Activated CD8-positive, alpha-beta T cell treated with anti-CD3 and anti-CD28 coated beads for 36 hours (primary cell): Measurements from ENCODE around the gene GPI. TPM values are rescaled to one million over a fixed set of nuclear protein-coding genes. Genes with fewer than 3 reads are reported as not detected.

Experiments used
- ATAC-seq: fragments of 200-7000 bp; cut with Tn5 transposase; one replicate; pipeline ENCODE4 v1.10.0; 2021; ENCODE audit warnings: mild to moderate bottlenecking, moderate library complexity
- CTCF ChIA-PET: fragments of 350-600 bp; sonication (Branson Sonifier 250); formaldehyde crosslinking; loops from one replicate; lab custom pipeline; 2021; ENCODE audit warnings: antibody characterized with exemption; lab: Charles Lee
- POLR2A ChIA-PET: fragments of 350-600 bp; sonication (Branson Sonifier 250); formaldehyde crosslinking; loops from one replicate; lab custom pipeline; 2021; ENCODE audit warnings: antibody characterized with exemption; lab: Charles Lee
- DNase-seq: peaks from one replicate; pipeline ENCODE4 v3.0.0-alpha.2; 2020
- H3K27ac Mint-ChIP-seq: one replicate; pipeline ENCODE4 v1.8.0; 2021; ENCODE audit warnings: mild to moderate bottlenecking, mixed read lengths
- H3K27me3 Mint-ChIP-seq: one replicate; pipeline ENCODE4 v1.8.0; 2021; ENCODE audit warnings: mixed read lengths
- H3K36me3 Mint-ChIP-seq: one replicate; pipeline ENCODE4 v1.8.0; 2021; ENCODE audit warnings: low read depth, mixed read lengths
- H3K4me1 Mint-ChIP-seq: one replicate; pipeline ENCODE4 v1.8.0; 2021; ENCODE audit warnings: low read depth, mixed read lengths
- H3K4me3 Mint-ChIP-seq: one replicate; pipeline ENCODE4 v1.8.0; 2021; ENCODE audit warnings: mild to moderate bottlenecking, moderate library complexity, mixed read lengths
- H3K9me3 Mint-ChIP-seq: one replicate; pipeline ENCODE4 v1.8.0; 2021; ENCODE audit warnings: mixed read lengths
- intact Hi-C: fragments of 100-400 bp; cut with micrococcal nuclease; formaldehyde crosslinking; loops from one replicate; pipeline ENCODE4 v1.10.0; 2022
- total RNA-seq, 2 experiments: library from RNA; stranded (reverse); gene quantifications; one replicate each; pipeline ENCODE4 v1.2.3, GENCODE V29; 2021
- TF ChIP-seq, protein P1 (sequence below): fragments of 200-600 bp; IDR thresholded peaks from one replicate; pipeline ENCODE4 v1.8.0; 2022; ENCODE audit warnings: antibody characterized with exemption, mild to moderate bottlenecking

Gene GPI
- total RNA-seq, 2 experiments from 2014 or later, result 847 to 870 TPM

DNA sequence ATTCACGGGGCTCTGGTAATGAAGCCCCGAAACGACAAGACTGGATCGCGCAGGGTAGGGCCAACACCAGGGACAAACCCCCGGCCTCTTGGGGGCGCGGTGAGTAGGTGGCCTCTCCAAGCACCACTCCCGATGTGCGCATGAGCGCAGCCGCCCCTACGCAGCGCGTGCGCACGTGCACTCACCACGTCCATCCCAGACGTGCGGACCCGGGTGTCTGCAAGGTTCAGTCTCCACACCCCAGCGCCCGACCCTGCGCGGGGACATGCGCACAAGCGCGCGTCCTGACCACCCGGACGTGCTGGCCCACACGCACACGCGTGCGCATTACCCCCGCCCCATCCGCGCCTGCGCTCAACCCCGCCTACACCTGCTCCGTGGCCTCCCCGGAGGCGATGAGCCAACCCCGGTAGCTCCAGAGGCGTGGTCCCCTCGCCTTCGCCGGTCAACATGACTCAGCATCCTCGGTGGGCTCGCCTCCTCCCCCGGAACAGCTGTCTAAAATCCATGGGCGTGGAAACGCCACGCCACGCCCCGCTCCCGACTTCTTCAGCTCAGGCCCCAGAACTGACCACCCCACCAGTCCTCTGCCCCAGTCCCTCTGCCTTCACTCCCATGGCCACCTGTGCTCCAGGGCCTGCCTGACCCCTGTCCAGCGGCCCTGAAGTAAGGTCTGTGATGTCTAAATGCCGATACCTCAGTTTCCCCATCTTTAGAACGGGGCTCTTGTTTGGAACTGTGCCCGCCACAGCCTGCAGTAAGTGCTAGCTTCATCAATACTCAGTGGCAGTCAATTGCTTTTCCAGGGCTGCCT lies 5.6 kb upstream of the GPI start:
- CTCF ChIA-PET, result interaction anchor here (0.8 to 3.0 kb wide), 8 partner anchors 8 to 223 kb away, joined by 3 to 10 read pairs (median 4); no protein-coding TSS in a partner anchor
- H3K9me3 Mint-ChIP-seq, result no peaks in the 10 kb centered on the region

GRCh38 chr19:34359954-34360315 lies 5.1 kb upstream of the GPI start:
- no peak for ATAC-seq
- ChIA-PET POLR2A (interaction anchor here (0.7 to 1.2 kb wide), 7 partner anchors 9 to 187 kb away, joined by 3 to 5 read pairs (median 3); no protein-coding TSS in a partner anchor), CTCF (interaction anchor here (0.8 to 3.0 kb wide), 7 partner anchors 9 to 223 kb away, joined by 3 to 10 read pairs (median 5); no protein-coding TSS in a partner anchor)
- Mint-ChIP-seq H3K4me1 (peaks cover 51% of the 10 kb centered on the region), H3K9me3 (no peaks in the 10 kb centered on the region), H3K4me3 (peak overlapping the region; percentile 78), H3K27ac (peak overlapping the region; percentile 97), H3K36me3 (peaks cover 5% of the 10 kb centered on the region), H3K27me3 (no peaks in the 10 kb centered on the region)
- intact Hi-C loops, result no loop called here
- TF ChIP-seq, protein P1, sequence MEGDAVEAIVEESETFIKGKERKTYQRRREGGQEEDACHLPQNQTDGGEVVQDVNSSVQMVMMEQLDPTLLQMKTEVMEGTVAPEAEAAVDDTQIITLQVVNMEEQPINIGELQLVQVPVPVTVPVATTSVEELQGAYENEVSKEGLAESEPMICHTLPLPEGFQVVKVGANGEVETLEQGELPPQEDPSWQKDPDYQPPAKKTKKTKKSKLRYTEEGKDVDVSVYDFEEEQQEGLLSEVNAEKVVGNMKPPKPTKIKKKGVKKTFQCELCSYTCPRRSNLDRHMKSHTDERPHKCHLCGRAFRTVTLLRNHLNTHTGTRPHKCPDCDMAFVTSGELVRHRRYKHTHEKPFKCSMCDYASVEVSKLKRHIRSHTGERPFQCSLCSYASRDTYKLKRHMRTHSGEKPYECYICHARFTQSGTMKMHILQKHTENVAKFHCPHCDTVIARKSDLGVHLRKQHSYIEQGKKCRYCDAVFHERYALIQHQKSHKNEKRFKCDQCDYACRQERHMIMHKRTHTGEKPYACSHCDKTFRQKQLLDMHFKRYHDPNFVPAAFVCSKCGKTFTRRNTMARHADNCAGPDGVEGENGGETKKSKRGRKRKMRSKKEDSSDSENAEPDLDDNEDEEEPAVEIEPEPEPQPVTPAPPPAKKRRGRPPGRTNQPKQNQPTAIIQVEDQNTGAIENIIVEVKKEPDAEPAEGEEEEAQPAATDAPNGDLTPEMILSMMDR, result no peak
- DNase-seq, result no peak

More for the DNA sequence above, 5.6 kb upstream of the GPI start:
- ATAC-seq (peak; percentile 93), DNase-seq (peak; percentile 99)
- Mint-ChIP-seq H3K27ac (peak overlapping the region; percentile 97), H3K36me3 (peaks cover 5% of the 10 kb centered on the region), H3K27me3 (no peaks in the 10 kb centered on the region), H3K4me3 (peak overlapping the region; percentile 78), H3K4me1 (peaks cover 49% of the 10 kb centered on the region)
- intact Hi-C loops, result no loop called here
- TF ChIP-seq, protein P1, result peak; percentile 48
- POLR2A ChIA-PET, result interaction anchor here (0.7 to 1.5 kb wide), 8 partner anchors 9 to 187 kb away, joined by 3 to 9 read pairs (median 3); no protein-coding TSS in a partner anchor

DNA sequence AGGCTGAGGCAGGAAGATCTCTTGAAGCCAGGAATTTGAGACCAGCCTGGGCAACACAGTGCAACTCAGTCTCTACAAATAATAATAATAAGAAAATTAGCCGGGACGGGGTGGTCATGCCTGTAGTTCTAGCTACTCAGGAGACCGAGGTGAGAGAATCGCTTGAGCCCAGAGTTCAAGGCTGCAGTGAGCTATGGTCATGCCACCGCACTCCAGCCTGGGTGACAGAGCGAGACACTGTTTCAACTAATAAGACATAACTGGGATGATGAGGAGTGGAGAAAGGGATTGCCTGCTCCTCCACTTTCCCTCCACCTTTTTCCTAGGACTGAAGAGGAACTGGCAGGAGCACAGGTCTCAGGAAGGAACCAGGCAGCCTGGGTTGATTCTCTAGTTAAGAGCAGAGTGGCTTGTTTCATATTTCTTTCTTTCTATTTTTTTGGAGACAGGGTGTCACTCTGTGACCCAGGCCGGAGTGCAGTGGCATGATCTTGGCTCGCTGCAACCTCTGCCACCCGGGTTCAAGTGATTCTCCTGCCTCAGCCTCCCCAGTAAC lies 4.6 kb upstream of the GPI start:
- ChIA-PET POLR2A (interaction anchor here (0.8 to 1.2 kb wide), 4 partner anchors 8 to 188 kb away, joined by 3 read pairs; no protein-coding TSS in a partner anchor), CTCF (interaction anchor here (1.3 to 1.6 kb wide), 3 partner anchors 9 to 70 kb away, joined by 3 to 10 read pairs (median 8); no protein-coding TSS in a partner anchor)
- peaks cover 5% of the 10 kb centered on the region for H3K36me3 Mint-ChIP-seq
- intact Hi-C loops, result no loop called here
- H3K9me3 Mint-ChIP-seq, result no peaks in the 10 kb centered on the region
- ATAC-seq, result no peak
- peak overlapping the region; percentile 97 for H3K27ac Mint-ChIP-seq
- peaks cover 51% of the 10 kb centered on the region for H3K4me1 Mint-ChIP-seq
- no peaks in the 10 kb centered on the region for H3K27me3 Mint-ChIP-seq
- no peak for DNase-seq
- peak overlapping the region; percentile 78 for H3K4me3 Mint-ChIP-seq
- TF ChIP-seq, protein P1, result no peak

DNA sequence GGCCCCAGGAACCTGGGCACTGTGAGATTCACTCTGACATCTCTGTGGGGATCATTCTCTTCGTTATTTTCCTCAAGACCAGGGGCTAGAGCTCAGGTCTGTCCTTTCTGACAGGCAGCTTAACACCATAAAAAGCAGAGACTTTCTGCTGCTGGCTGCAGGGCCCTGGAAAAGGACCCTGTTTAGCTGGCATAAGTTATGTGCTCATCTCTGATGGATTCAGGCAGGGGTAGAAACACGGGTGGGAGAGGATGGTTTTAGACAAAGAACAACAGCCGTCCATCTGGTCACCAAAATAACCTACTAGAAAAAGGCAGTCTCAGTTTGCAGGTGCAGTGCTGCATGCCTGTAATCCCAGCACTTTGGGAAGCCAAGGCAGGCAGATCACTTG lies 2.3 kb upstream of the GPI start:
- Mint-ChIP-seq H3K27me3 (no peaks in the 10 kb centered on the region), H3K9me3 (no peaks in the 10 kb centered on the region), H3K4me3 (no peak overlapping the region), H3K36me3 (peaks cover 25% of the 10 kb centered on the region), H3K27ac (peak overlapping the region; percentile 3), H3K4me1 (peaks cover 66% of the 10 kb centered on the region)
- no peak for DNase-seq
- TF ChIP-seq, protein P1, result no peak
- ATAC-seq, result no peak
- ChIA-PET CTCF (interaction anchor here (1.3 to 1.5 kb wide), 2 partner anchors 13 to 69 kb away, joined by 3 to 4 read pairs; no protein-coding TSS in a partner anchor), POLR2A (interaction anchor here (0.6 to 9.6 kb wide), 4 partner anchors 21 to 66 kb away, joined by 3 to 151 read pairs (median 3); partner anchors contain the start of gene UBA2)
- intact Hi-C loops, result no loop called here
